Stimulated activated CD4-positive, alpha-beta T cell treated with anti-CD3 and anti-CD28 coated beads, Interleukin-1b, Interleukin-23, amount 100 ng/mL, for 24 hours (primary cell): Measurements from ENCODE around the gene GMEB2.
A peak's percentile ranks its signal among the peaks of the same experiment; 100 is the strongest.
"Not testable (repeated sequence)": the region's sequence is repeated elsewhere in the genome, so short reads cannot be mapped to it uniquely, and the experiment has no call there.

Experiments used
- DNase-seq, 4 experiments: peaks; one replicate each; pipeline ENCODE4 v3.0.0-alpha.2; 2020; ENCODE audit warnings: low read depth in 4 of 4, low spot score in 1 of 4

The GMEB2 gene, protein sequence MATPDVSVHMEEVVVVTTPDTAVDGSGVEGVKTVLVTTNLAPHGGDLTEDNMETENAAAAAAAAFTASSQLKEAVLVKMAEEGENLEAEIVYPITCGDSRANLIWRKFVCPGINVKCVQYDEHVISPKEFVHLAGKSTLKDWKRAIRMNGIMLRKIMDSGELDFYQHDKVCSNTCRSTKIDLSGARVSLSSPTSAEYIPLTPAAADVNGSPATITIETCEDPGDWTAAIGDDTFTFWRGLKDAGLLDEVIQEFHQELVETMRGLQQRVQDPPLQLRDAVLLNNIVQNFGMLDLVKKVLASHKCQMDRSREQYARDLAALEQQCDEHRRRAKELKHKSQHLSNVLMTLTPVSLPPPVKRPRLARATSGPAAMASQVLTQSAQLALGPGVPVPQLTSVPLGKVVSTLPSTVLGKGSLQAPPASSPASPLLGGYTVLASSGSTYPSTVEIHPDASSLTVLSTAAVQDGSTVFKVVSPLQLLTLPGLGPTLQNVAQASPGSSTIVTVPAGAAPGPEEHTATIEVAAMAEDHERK

DNA sequence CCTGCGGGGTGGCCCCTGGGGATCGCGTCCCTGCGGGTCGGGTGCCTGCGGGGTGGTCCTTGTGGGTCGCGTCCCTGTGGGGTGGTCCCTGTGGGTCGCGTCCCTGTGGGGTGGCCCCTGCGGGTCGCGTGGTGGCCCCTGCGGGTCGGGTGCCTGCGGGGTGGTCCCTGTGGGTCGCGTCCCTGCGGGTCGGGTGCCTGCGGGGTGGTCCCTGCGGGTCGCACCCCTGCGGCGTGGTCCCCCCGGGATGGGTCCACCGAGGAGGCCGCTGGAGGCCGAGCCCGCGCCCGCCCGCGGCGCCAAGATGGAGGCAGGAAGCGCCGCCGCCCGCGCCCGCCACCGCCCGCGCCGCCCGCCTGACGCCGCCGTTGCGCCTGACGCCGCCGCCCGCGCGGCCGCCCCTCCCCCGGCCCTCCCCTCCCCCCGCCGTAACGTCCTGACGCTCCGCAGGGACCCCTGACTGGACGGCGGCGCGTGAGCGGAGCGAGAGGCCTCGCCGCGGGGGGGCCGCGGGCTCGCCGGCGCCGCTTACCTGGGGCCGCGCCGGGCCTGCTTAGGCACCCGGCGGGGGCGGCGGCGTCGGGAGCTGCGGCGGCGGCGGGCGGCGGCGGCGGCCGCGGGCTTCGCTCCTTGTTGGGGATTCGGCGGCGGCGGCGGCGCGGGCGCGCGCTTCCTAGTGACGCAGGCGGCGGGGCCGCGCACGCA lies at the start of gene GMEB2:
TSS of gene GMEB2 (minus strand) at position 678 of the 705 bp plus-strand sequence. CDS start 7,704 bp downstream, outside the sequence.
- peak in 3 of 4 experiments; percentile 62 for DNase-seq

- no peak for DNase-seq
Measured at GRCh38 chr20:63675681-63676368, 48.9 kb upstream of the GMEB2 start.

DNA sequence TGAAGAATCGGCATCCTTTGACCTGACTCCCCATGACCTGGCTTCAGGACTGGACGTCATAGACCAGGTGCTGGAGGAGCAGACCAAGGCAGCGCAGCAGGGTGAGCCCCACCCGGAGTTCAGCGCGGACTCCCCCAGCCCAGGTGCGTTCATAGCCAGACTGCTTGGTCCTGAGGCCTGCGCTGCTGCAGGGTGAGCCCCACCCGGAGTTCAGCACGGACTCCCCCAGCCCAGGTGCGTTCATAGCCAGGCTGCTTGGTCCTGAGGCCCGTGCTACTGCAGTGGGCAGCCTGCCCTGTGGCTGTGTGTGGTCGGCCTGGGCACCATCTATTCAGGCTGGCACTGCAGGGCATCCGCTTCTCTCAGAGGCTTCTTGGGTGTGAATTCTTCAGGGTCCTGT lies 47.0 kb upstream of the GMEB2 start:
- no peak for DNase-seq

GRCh38 chr20:63672666-63673065 lies 45.8 kb upstream of the GMEB2 start:
- DNase-seq: no peak

DNA sequence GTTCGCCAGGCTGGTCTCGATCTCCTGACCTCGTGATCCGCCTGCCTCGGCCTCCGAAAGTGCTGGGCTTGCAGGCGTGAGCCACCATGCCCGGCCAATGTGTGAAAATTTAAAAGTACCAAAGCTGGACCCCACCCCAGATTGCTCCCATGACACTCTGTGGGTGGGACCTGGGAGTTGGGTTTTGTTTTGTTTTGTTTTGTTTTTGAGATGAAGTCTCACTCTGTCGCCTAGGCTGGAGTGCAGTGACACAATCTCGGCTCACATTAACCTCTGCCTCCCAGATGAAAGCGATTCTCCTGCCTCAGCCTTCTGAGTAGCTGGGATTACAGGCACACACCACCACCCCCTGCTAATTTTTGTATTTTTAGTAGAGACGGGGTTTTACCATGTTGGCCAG lies 44.8 kb upstream of the GMEB2 start:
- not testable (repeated sequence) for DNase-seq

DNA sequence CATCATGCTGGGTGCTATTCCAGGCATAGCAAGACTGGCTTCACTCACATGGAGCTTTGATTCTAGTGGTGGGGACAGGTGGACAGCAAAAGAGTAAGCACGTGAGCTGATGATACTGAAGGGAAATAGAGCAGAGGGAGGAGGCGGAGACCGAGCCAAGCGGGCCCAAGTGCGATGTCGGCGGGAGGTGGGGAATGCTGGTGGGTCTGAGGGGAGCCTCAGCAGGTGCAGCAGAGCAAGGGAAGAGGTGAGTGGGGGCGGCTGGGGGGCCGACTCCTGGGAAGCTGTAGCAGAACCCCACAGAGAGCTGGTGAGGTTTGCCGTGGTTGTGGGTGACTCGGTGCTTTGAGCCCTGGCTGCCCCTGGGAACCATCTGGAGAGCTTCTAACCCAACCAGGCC lies 41.5 kb upstream of the GMEB2 start:
- DNase-seq: no peak

DNA sequence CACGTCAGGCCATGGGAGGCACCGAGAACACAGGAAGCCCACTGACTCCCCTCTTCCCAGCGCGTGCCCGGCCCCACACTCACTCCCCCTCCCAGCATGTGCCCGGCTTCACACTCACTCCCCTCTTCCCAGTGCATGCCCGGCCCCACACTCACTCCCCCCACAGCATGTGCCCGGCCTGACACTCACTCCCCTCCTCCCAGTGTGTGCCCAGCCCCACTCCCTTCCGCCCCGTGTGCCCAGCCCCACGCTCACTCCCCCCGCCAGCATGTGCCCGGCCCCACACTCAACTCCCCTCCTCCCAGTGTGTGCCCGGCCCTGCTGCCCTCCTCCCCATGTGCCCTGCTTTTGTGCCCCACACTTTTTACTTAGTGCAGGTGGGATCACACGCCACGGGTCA lies 41.0 kb upstream of the GMEB2 start:
- DNase-seq: no peak

- no peak for DNase-seq
Measured at GRCh38 chr20:63665708-63666107, 38.8 kb upstream of the GMEB2 start.

DNA sequence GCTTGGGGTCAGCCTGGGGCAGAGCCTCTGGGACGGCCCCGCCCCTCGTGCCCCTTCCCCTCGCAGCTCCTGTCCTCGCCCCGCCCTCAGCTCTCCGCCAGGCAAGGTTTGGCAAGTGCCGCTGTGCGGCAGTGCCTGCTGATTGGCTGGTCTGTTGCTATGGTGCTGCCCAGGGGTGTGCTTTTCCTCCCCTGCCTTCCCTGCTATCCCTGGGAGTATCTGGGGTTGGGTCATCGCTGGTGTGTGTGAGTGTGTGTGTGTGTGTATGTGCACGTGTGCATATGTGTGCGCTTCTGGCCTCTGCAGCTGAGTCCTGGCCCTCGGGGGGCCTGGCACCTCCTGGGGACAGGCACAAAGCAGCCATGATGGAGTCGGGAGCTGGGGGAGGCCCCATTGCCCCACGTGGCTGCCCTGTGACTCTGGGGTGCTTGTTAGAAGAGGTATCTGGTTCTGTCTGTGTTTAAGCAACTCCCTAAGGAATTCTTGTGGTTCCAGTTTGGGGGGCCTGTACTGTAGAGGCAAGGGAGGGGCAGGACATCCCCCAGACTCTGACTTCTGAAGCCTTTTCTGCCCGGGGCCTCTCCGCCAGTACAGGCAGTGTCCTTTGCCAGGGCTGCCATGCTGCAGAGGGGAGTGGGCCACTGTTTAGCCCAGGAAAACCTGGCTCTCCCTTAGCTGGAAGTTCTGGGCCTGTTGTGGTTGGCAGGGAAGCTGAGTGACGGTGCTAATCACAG lies 38.1 kb upstream of the GMEB2 start:
- DNase-seq: no peak

DNA sequence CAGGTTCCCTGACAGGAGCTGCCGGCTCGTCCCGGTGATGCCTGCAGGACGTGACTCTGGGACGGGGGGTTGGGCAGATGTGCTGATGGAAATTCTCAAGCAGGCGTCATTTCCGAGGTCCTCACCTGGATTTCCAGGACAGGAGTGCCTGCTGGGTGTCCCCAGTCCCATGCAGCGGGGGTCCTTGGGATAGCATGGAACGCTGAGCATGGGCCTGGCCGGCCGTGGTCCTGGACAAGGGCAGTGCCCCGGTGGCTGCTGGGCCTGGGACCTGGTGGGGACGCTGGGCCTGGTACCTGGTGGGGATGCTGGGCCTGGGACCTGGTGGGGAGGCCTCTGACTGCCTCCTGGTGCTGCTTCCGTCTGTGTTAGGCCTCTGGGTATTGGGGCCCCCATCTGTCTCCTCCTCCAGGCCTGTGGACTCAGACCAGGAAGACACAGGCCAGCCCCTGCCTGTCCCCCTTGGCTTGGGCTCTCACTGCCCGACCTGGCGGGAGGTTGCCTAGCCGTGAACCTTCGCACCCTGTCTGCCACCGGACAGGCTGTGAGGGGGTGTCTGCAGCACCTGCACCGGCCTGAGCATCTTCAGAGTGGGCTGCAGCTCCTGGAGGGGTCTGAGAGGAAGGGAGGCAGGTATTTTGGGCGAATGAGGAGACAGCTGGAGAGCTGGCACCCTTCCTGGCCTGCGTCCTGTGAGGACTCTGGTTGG lies 37.4 kb upstream of the GMEB2 start:
- no peak for DNase-seq

DNA sequence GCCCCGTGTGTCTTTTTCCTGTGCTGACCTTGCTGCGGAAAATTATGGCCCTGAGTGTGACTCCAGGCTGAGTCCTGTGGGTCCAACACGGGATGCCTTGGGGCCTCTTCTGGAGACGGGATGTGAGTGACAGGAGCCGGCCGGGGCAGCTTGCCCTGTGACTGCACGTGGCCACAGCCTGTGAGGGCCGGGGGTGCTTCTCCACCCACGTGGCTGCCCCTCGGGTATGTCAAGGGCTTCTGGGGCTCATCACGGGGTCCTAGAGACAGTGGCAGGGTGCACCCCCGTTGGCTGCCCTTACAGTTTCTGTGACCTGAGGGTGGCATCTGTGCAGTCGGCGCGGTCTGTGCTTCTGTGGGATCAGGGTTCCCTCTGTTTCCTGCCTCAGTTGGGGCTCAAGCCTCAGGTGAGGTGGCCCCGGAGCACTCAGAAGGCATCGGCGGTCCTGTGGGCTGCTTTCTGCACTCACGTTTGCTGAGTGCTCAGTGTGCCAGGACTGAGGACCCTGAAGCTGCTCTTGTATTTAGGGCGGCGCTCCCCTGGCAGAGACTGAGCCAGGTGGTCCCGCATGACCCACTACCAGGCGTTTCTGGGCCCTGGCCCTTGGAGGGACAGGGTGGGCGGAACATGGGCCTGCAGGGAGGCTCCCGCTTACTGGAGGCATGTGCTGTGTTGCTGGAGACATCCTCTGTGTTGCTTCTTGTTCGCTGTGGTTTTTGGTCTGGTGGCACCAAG lies 36.6 kb upstream of the GMEB2 start:
- no peak for DNase-seq

- DNase-seq: no peak
Measured at GRCh38 chr20:63662813-63663189, 35.9 kb upstream of the GMEB2 start.

DNA sequence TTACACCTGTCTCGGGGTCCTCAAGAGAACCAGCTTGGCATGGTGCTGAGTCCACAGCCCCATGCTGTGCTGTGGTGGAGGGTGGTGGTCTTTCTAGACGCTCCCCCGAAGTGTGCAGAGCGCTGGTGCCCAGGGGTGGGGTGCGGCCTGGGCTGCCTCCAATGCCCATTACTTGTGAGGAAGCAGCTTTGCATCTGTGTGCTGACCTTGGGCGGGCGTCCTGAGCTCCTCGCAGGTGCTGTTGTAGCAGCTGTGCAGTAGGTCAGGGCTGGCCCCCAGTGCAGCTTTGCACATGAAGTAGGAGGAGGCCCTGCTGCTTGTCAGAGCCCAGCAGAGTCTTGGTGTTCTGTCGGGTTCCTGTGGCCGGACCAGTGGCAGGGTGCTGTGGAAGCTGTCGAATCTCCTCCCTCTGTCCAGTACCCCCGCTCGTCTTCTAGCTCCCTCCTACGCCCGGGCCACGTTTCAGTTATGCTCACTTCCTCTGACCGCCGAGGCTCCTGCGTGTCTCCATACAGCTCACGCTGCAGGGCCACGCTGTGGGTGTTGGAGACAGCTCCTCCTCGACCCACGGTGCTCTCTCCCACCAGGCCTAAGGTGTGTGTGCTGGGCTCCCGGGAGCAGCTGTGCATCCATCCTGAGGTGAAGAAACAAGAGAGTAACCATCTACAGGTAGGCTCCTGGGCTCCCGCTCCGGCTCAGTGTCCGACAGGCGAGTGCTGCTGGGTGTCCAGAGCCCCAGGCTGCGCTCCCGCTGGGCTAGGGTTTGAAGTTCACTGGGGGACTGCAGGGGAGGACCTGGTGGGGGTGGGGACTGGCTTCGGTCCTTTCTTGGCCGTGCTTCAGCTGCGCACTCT lies 35.3 kb upstream of the GMEB2 start:
- DNase-seq: no peak

DNA sequence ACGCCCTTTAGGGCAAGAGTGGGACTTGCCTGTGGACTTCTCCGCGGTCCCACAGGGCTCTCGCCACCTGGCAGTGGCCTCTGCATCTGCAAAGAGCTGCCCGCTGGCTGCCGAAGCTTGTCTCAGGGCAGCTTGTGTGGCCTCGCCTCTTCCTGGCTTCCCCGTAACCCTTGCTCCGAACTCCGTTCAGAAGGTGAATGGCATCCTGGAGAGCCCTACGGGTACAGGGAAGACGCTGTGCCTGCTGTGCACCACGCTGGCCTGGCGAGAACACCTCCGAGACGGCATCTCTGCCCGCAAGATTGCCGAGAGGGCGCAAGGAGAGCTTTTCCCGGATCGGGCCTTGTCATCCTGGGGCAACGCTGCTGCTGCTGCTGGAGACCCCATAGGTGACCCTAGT lies 34.2 kb upstream of the GMEB2 start:
- DNase-seq: no peak

DNA sequence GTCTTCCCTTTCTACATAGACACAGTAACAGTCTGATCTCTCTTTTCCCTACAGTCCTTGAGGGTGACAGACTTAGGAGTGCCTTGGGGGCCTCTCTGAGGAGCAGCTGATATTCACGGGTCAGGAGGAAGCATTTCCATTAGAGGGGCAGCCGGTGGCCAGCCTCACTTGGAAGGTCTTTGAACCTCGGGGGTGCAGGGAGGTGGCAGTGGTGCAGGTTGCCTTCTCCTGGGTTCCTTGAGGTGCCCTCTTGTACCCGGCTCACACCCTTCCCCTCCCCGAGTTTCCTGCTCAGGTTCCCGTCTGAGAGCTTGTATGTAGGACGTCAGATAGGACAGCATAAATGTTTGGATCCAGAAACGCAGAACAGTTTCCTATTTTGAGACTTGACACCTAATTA lies 33.7 kb upstream of the GMEB2 start:
- DNase-seq: no peak

- DNase-seq: not testable (repeated sequence)
Measured at GRCh38 chr20:63660174-63660573, 33.3 kb upstream of the GMEB2 start.

DNA sequence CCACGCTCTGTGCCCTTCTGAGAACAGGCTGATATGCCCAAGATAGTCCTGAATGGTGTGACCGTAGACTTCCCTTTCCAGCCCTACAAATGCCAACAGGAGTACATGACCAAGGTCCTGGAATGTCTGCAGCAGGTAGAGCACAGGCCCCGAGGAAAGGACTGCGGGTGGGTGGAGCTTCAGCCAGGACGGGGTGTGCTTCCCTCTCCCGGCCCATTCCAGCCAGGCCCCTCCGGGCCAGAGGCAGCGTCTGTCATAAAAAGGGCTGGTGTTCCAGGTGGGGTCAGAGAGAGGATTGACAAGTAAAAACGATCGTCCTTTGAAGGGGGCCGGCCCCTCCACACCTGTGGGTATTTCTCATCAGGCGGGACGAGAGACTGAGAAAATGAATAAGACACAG lies 32.5 kb upstream of the GMEB2 start:
- DNase-seq: no peak

DNA sequence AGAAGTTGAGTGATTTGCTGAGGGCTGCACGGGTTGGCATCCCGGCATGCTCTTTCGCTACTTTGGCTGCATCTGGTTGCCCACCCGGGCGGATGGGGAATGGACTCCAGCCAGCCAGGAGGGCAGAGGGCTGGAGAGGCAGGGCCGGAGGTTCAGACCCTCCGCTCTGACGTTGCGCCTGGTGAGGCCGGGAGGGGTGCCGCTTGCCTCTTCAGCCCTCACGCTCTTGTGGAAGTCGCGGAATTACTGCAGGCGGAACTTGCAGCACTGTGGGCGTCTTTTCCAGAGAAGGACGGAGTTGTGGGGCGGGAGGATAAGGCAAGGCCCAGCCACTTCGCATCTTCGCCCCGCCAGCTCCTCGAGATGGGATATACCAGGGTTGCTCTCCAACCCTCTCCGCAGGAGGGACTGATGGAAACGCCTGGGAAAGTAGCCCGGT lies 31.9 kb upstream of the GMEB2 start:
- no peak for DNase-seq
